Neural cell (in vitro differentiated cells): ENCODE measurements around the gene CYB561. TPM values are rescaled to one million over a fixed set of nuclear protein-coding genes. Genes with fewer than 3 reads are reported as not detected.

ENCODE experiments used
- H2AFZ ChIP-seq: fragments of 200-600, 300-800 bp; sonication (generic), shearing (Covaris generic); 2 replicates; pipeline ENCODE4 v1.6.0; 2014; ENCODE audit warnings: low read depth, mild to moderate bottlenecking, antibody characterized with exemption, low read length, moderate library complexity
- H3F3A ChIP-seq: fragments of 200-600 bp; shearing (Covaris generic); 2 replicates; pipeline ENCODE4 v1.6.1; 2016; ENCODE audit warnings: mild to moderate bottlenecking, moderate library complexity, mixed read lengths, antibody characterized with exemption, low read length; ENCODE audit not compliant: insufficient read depth, poor library complexity, severe bottlenecking
- H3K27ac ChIP-seq: fragments of 200-600, 300-800 bp; sonication (generic), shearing (Covaris generic); 2 replicates; pipeline ENCODE4 v1.5.1; 2014; ENCODE audit warnings: mild to moderate bottlenecking, low read length, moderate library complexity
- H3K27me3 ChIP-seq: fragments of 300-800, 200-600 bp; sonication (generic), shearing (Covaris generic); 2 replicates; pipeline ENCODE4 v1.6.0; 2014; ENCODE audit warnings: mild to moderate bottlenecking, low read depth, low read length, moderate library complexity; ENCODE audit not compliant: insufficient read depth
- H3K36me3 ChIP-seq: fragments of 300-800, 200-600 bp; sonication (generic), shearing (Covaris generic); 2 replicates; pipeline ENCODE4 v1.5.1; 2014; ENCODE audit warnings: mild to moderate bottlenecking, antibody characterized with exemption, low read length, moderate library complexity; ENCODE audit not compliant: insufficient read depth
- H3K4me2 ChIP-seq: fragments of 300-800, 200-600 bp; sonication (generic), shearing (Covaris generic); 2 replicates; pipeline ENCODE4 v1.6.0; 2014; ENCODE audit warnings: mild to moderate bottlenecking, low read length
- H3K4me3 ChIP-seq: fragments of 300-800, 200-600 bp; sonication (generic), shearing (Covaris generic); 2 replicates; pipeline ENCODE4 v1.5.1; 2014; ENCODE audit warnings: mild to moderate bottlenecking, low read length, moderate library complexity
- H3K79me2 ChIP-seq: fragments of 200-600 bp; shearing (Covaris generic); replicated peaks from 2 replicates; pipeline ENCODE4 v1.6.0; 2014; ENCODE audit warnings: mild to moderate bottlenecking, low read length, moderate library complexity; ENCODE audit not compliant: insufficient read depth
- H3K9ac ChIP-seq: fragments of 300-800, 200-600 bp; sonication (generic), shearing (Covaris generic); 2 replicates; pipeline ENCODE4 v1.6.1; 2016; ENCODE audit warnings: mild to moderate bottlenecking, low read length, mixed read lengths
- H3K9me2 ChIP-seq: fragments of 200-600 bp; shearing (Covaris generic); 2 replicates; pipeline ENCODE4 v1.6.1; 2016; ENCODE audit warnings: mild to moderate bottlenecking, low read length, mixed read lengths; ENCODE audit not compliant: insufficient read depth
- H3K9me3 ChIP-seq: fragments of 200-600, 300-800 bp; sonication (generic), shearing (Covaris generic); 2 replicates; pipeline ENCODE4 v1.6.1; 2016; ENCODE audit warnings: mild to moderate bottlenecking, mixed run types, low read length, moderate library complexity, mixed read lengths
- H4K20me1 ChIP-seq: fragments of 200-600 bp; shearing (Covaris generic); 2 replicates; pipeline ENCODE4 v1.6.1; 2016; ENCODE audit warnings: mild to moderate bottlenecking, mixed run types; ENCODE audit not compliant: insufficient read depth
- CTCF ChIP-seq: fragments of 450-650 bp; IDR thresholded peaks from 2 replicates; pipeline ENCODE4 v1.5.1; 2014; ENCODE audit warnings: antibody characterized with exemption, mild to moderate bottlenecking, moderate library complexity; ENCODE audit not compliant: poor library complexity, severe bottlenecking
- EP300 ChIP-seq: fragments of 450-650 bp; conservative IDR thresholded peaks from 2 replicates; pipeline ENCODE4 v1.6.1; 2014; ENCODE audit warnings: antibody characterized with exemption, mild to moderate bottlenecking, moderate library complexity; ENCODE audit not compliant: poor library complexity, severe bottlenecking
- EZH2 ChIP-seq: fragments of 200-600, 300-800 bp; shearing (Covaris generic), sonication (generic); IDR thresholded peaks from 2 replicates; pipeline ENCODE4 v1.6.1; 2014; ENCODE audit warnings: antibody characterized with exemption, low read length, borderline replicate concordance, mild to moderate bottlenecking; ENCODE audit not compliant: insufficient read depth, poor library complexity, severe bottlenecking
- MXI1 ChIP-seq: fragments of 450-650 bp; conservative IDR thresholded peaks from 2 replicates; pipeline ENCODE4 v1.6.1; 2014; ENCODE audit warnings: antibody characterized with exemption, mild to moderate bottlenecking; ENCODE audit not compliant: poor library complexity, severe bottlenecking
- POLR2AphosphoS5 ChIP-seq: IDR thresholded peaks from 2 replicates; pipeline ENCODE4 v1.6.1; 2012
- RAD21 ChIP-seq: fragments of 450-650 bp; conservative IDR thresholded peaks from 2 replicates; pipeline ENCODE4 v1.6.1; 2014; ENCODE audit warnings: antibody characterized with exemption, mild to moderate bottlenecking, moderate library complexity
- REST ChIP-seq: IDR thresholded peaks from 2 replicates; pipeline ENCODE4 v1.6.1; 2012; ENCODE audit warnings: borderline replicate concordance
- SMC3 ChIP-seq: fragments of 450-650 bp; conservative IDR thresholded peaks from 2 replicates; pipeline ENCODE4 v1.6.1; 2014; ENCODE audit warnings: antibody characterized with exemption, mild to moderate bottlenecking, moderate library complexity; ENCODE audit not compliant: poor library complexity
- TAF1 ChIP-seq: IDR thresholded peaks from 2 replicates; pipeline ENCODE4 v1.6.1; 2012; ENCODE audit warnings: low read depth
- polyA plus RNA-seq: library from polyadenylated mRNA; depleted of rRNA; stranded (reverse); fragments of >200 nt; gene quantifications from 2 replicates; pipeline ENCODE4 v1.2.3, GENCODE V29; 2014

CYB561 gene
- polyA plus RNA-seq, 1 donor from 2014 or later, result 15.7 TPM

GRCh38 chr17:63445571-63445953 is 544 bp downstream of the CYB561 start:
- Histone ChIP-seq H4K20me1 (no peaks in the 10 kb centered on the region), H2AFZ (peak overlapping the region; percentile 73), H3K27ac (no peak overlapping the region)

GRCh38 chr17:63445065-63445464 is 1.0 kb downstream of the CYB561 start:
- Histone ChIP-seq H3K9ac (no peak overlapping the region), H3K9me2 (no peaks in the 10 kb centered on the region), H3F3A (no peaks in the 10 kb centered on the region), H3K27ac (no peak overlapping the region), H4K20me1 (no peaks in the 10 kb centered on the region), H3K27me3 (no peaks in the 10 kb centered on the region), H3K79me2 (no peaks in the 10 kb centered on the region), H3K9me3 (no peaks in the 10 kb centered on the region), H3K4me2 (no peak overlapping the region), H3K36me3 (no peaks in the 10 kb centered on the region), H3K4me3 (peak overlapping the region; percentile 77), H2AFZ (no peak overlapping the region)
- TF ChIP-seq SMC3 (no peak), EP300 (no peak)

More at GRCh38 chr17:63445571-63445953, 544 bp downstream of the CYB561 start:
- TF ChIP-seq TAF1, result no peak
- no peak for TF ChIP-seq REST
- TF ChIP-seq EP300, result no peak
- TF ChIP-seq POLR2AphosphoS5, result no peak
- no peak for TF ChIP-seq SMC3
- TF ChIP-seq RAD21, result no peak
- no peak for TF ChIP-seq MXI1
- Histone ChIP-seq H3K79me2 (no peaks in the 10 kb centered on the region), H3F3A (no peaks in the 10 kb centered on the region), H3K9me3 (no peaks in the 10 kb centered on the region), H3K4me3 (peak overlapping the region; percentile 77), H3K9ac (peak overlapping the region; percentile 66), H3K4me2 (peak overlapping the region; percentile 30), H3K27me3 (no peaks in the 10 kb centered on the region), H3K36me3 (no peaks in the 10 kb centered on the region), H3K9me2 (no peaks in the 10 kb centered on the region)

GRCh38 chr17:63444457-63444856 is 1.6 kb downstream of the CYB561 start:
- no peaks in the 10 kb centered on the region for H3K9me2 ChIP-seq
- no peaks in the 10 kb centered on the region for H3K27me3 ChIP-seq
- no peaks in the 10 kb centered on the region for H3K79me2 ChIP-seq
- no peak overlapping the region for H3K9ac ChIP-seq
- no peak overlapping the region for H2AFZ ChIP-seq
- H3K4me2 ChIP-seq, result no peak overlapping the region
- H3F3A ChIP-seq, result no peaks in the 10 kb centered on the region
- no peak overlapping the region for H3K27ac ChIP-seq
- no peaks in the 10 kb centered on the region for H4K20me1 ChIP-seq
- no peaks in the 10 kb centered on the region for H3K9me3 ChIP-seq
- no peak overlapping the region for H3K4me3 ChIP-seq
- TF ChIP-seq REST (no peak), SMC3 (no peak), RAD21 (no peak), CTCF (no peak), POLR2AphosphoS5 (no peak), EP300 (no peak), TAF1 (no peak), EZH2 (no peak), MXI1 (no peak)
- H3K36me3 ChIP-seq, result no peaks in the 10 kb centered on the region
